GM19463 (cell line): ENCODE data around the gene ASB11.

Source experiments
- ATAC-seq: cut with Tn5 transposase; IDR thresholded peaks from one replicate; pipeline ENCODE4 v1.9.1; 2021; ENCODE audit warnings: mild to moderate bottlenecking, moderate library complexity; ENCODE audit not compliant: unreplicated experiment

Gene ASB11

DNA sequence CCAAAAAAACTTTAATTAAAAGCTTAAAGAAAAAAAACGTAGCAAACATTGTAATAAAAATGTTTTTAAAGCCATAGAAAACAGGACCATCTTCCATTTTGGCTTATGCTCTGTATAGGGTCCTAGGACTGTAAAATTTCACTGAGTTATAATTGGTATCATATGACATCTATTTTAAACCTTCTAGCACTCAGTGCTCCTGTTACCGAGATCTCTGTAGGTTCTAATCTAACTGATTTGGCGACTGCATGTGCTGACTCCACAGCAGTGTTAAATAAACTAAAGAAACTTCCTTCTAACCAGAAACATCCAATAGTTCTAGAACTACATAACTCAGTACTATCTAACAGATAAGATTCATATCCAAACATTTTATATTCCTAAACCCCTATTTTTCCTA is at the start of gene ASB11:
Gene ASB11, minus strand, starts transcription at position 132 of the 400 bp plus-strand sequence. Its CDS starts 35 bp downstream, at position 97.
- no peak for ATAC-seq

- ATAC-seq = no peak
Measured at GRCh38 chrX:15359701-15360100, 44.3 kb upstream of the ASB11 start.

DNA sequence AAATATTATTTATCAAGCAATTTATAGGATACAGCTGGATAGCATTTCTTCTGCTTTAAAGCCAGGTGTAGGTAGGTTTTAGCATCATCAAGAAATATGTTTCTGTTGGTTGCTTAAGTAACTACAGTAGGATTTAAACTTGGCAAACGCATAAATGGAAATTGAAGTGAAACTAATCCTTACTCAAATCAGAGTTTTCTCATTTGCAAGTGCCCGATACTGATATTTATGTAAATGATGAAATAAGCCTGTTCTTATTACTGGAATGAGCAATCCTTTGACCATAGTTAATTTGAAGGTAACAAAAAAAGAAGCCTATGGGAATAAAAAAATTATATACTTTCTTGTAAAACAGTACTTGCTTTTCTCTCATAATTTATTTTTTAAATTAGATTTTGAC is 43.1 kb upstream of the ASB11 start:
- ATAC-seq = no peak

DNA sequence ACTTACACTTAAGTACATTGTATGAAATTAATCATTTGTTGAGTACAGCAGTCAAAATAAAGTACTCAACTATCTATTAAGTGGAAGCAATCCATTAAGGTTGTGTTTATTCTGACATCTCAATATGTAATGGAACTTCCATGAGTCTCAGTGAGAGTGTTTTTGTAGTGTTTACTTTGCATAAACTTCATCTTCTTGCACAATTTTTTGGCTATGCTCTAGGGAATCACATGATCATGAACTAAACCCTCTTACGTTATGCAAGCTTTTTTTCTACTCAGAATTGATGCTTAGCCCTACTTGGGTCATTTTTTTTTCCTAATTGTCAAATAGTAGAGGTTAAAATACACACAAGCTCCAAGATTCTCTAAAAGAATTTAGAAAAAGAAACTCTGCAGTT is 41.0 kb upstream of the ASB11 start:
- no peak for ATAC-seq

DNA sequence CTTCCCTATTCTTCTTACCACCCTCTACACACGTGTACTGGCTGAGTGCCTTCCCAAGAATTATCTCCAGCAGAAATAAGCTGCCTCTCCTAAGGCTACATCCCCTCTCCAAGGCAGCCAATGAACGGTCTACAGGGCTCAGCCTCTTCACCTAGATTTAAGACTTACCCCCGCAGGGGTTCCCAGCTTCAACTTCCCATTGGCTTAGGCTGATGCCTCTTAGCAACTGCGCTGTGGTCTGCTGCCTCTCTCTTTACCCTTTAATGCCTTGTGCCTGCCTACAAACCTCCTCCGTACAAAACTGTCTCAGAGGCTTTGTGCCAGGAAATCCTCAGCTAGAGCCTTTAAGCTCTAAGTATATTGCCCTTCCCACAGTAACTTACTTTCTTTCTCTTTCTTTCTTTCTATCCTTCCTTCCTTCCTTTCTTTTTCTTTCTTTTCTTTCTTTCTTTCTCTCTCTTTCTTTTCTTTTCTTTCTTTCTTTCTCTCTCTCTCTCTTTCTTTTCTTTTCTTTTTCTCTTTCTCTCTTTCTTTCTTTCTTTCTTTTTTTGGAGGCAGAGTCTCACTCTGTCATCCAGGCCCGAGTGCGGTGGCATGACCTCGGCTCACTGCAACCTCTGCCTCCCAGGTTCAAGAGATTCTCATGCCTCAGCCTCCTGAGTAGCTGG is 35.0 kb upstream of the ASB11 start:
- no peak for ATAC-seq

GRCh38 chrX:15349046-15349445 is 33.6 kb upstream of the ASB11 start:
- ATAC-seq = no peak

DNA sequence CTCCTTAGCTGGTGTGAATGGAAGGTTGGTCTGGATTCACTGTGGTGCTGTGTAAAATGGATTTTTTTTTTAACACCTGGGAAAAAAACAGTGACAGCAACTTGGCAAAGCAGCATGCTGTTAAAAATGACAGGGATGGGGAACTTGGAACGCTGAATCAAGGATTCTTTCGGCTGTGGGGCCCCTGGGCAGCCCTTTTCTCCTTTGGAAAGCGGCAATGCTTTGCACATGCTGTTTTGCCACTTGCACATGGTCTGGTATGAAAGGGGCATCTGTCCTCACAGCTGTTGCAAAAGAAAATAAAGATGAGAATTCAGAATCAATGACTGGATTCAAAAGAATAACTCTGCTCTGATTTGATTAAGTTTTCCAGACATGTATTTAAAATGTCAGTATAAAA is 30.5 kb upstream of the ASB11 start:
- no peak for ATAC-seq

DNA sequence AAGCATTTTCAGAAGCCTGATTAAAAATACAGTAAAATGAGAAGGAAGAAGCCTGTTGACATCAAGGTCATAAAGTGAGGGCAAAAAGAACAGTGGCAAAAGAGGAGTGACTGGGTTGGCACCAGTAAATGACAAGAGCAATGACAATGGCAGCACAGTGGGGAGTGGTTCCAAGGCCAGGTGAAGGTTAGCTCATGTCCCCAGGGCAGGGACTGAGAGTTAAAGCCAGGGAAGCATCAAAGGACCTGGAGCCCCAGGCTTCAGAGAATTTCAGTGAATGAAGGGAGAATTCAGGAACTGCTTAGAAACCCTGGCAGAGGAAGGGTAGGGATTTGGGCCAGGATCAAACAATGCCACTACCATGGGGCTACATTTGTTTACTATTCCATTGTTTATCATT is 28.7 kb upstream of the ASB11 start:
- no peak for ATAC-seq

GRCh38 chrX:15343075-15343476 is 27.6 kb upstream of the ASB11 start:
- no peak for ATAC-seq

- no peak for ATAC-seq
Measured at GRCh38 chrX:15340867-15341266, 25.4 kb upstream of the ASB11 start.

- no peak for ATAC-seq
Measured at GRCh38 chrX:15336023-15336413, 20.6 kb upstream of the ASB11 start.

DNA sequence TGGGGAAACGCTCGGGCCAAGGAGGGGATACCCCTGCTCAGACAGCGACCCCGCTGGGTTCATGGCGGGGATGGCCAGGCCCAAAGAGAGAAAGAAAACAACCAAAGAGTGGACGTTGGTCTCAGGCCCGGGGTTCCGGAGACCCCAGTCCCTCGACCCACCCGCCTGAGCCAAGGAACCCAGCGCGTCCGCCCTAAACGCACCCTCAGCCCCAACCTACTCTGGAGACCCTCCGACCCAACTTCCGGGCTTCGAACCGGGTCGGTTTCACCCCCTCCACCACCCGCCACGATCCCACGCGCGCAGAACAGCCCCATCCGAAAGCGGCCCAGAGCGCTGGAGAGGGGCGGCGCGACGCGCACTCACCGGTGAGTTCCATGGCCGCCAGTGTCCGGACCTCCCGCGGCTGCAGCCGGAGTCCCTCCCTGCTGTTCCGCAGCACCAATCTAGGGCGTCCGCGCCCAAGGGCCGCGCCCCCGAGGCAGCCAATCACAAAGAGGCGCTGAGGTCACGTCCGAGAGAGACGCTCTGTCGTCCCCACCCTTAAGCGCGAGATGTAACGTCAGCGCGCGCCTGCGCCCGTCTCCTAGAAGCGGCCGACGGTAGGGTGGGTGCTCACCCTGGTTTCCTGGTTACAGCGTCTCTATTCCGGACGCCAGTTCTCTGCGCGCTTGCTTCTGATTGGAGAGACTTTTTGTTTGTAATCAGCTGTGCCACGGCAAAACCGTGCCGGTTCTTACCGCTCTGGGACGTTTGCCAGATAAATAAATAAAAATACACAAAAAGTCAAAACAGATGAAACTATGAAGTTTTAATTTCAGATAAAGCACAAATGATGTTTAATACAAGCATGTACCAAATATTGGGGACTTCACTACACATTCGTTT is 19.9 kb upstream of the ASB11 start, which contains the start of gene PIGA:
Gene PIGA, minus strand, starts transcription at position 389 of the 888 bp plus-strand sequence. CDS start 3,593 bp downstream, outside the sequence.
- ATAC-seq = peak; percentile 98

DNA sequence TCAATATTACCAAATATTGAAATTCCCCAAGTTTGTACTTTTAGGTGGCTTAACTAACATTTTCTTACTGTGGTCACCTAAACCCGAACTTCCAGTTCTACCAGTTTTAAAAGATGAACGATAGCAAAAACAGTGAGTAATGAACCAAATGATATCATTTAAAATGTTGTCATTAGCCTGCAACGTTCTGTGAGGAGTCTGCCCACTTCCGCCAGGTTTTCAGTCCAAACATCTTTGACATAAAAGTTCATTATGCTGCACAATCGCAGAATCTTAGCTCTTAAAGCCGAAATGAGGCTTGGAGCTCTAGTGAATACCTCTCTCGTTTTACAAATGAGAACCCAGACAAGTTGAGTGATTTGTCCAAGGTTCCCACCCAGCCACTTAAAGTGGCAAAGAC is 19.1 kb upstream of the ASB11 start:
- no peak for ATAC-seq

GRCh38 chrX:15328821-15329220 is 13.4 kb upstream of the ASB11 start:
- no peak for ATAC-seq

DNA sequence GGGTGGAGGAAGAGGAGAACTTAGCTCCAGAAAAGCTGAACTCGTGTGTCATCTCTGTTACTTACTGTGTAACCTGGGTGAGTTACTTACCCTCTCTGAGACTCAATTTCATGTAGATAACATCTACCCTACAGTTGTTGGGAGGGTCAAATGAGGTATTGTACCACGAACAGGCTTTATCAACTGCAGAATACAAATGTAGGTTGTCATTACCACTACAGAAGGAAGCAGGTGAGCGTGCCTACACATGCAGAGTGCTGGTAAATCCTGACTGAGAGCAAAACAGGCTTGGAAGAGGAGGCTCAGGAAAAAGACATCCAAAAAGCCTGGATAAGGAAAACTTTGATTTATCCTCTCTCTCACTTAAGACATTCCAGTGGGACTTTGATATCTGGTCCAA is 12.7 kb upstream of the ASB11 start:
- ATAC-seq = no peak

DNA sequence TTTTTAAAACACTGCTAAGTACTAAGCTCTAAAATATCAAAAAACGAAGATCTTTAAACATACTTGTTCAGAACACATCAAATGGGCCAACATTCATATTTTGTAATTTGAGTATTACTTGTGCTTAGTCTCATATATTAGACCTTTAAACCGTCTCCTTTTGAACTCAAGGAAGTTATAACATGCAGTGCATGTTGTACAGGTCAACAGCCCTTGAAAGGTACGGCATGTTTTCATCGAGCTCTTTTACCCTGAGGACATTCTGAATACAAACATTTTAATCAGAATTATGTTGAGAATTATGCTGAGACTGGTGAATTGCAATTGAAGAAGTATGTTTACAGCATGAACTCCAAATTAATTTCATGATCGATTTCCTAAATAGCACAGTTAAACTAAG is 7.0 kb upstream of the ASB11 start:
- ATAC-seq = no peak

GRCh38 chrX:15322072-15322471 is 6.6 kb upstream of the ASB11 start:
- ATAC-seq = no peak

DNA sequence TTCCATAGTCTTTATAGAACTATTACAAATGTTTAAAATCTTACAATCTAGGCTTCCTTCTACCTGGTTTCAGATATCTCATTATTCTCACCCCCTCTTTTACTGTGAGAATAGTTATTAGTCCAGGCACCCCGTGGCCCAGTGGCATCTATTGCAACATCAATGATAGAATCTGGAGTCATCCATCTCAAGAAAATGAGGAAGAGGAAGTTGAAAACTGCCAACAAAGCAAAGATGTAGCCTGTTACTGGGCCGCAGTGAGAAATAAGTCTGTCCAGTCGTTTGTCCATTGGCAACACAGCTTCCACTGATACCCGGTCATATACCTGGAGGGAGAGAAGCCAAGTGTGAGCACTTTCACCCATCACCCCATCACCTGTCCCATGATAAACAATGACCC is 6.0 kb upstream of the ASB11 start:
- no peak for ATAC-seq

DNA sequence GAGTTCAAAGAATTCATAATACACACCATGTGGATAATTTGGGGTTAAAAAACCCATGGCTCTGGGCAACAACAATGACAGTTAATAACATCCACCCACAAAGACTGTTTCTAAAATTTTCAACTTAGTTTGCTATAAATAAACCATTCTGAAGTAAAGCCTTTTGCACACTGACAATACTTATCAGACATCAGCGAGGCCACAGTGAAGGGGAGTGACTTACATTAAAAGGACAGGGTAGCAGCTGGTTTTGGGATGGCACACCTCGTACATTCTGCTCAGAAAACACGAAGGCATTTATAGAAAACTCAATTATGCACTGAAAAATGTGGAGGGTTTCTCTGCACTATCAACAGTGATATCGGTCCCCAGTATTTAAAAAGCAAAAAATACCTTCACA is 4.9 kb upstream of the ASB11 start:
- no peak for ATAC-seq

DNA sequence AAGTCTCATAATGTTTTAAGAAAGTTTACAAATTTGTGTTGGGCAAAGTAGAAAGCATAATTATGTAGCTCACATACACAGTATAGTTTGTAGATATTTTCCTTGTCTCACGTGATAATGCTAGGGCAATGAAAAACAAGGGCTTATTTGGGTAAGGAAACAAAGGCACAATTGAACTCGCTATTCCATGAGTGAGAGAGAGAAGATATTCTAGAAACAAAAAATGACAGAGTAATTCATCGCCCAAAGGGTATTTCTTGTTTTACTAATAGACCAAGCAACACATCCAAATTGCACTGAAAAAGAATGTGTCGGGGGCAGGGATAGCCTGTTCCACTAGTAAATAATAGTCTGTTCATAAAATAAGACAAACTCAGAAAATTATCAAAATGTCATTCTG is 3.6 kb upstream of the ASB11 start:
- ATAC-seq = no peak

- no peak for ATAC-seq
Measured at GRCh38 chrX:15314472-15314871, 968 bp downstream of the ASB11 start.

DNA sequence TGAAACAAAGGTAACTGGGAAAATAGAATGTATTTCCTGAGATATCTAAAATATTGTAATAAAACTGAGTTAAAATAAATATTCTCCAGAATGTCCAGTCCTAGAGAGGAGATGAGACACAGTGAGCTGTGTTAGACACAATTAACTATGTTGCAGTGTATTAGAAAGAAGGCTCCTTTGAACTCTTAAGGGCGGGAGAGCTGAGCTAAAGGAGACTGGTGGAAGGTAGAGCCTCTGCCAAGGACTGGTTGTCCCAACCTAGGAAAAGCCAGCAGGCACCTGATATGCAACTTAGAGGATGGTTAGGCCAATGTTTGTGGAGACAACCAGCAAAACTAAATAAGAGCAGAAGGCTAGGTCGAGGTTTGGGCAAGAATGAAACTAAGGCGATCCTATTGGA is 4.3 kb downstream of the ASB11 start:
- ATAC-seq = no peak
